NCI-H526 treated with DMSO at 0.1 percent for 48 hours (cell line): ENCODE data around the gene KRTDAP.

Experiments used
- DNase-seq: peaks from one replicate; lab custom pipeline; 2025; lab: John Stamatoyannopoulos, UW

KRTDAP gene

GRCh38 chr19:35512831-35513627, 22.8 kb upstream of the KRTDAP start:
- DNase-seq, result no peak

DNA sequence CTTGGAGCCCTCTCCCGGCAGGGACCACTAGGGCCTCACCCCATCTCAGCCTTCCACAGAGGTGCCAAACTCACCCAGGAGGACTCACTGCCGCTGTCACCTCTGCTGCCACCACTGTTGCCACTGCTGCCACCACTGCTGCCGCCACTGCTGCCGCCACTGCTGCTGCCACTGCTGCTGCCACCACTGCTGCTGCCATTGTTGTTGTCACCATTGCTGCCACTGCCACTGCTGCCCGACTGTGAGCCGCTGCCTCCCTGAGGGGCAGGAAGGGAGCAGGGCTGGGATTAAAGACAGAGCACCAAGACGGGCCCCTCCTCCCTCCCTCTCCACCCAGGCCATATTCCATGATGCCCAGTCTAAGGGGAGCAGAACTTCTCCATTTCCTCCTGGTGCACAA, 21.1 kb upstream of the KRTDAP start:
- no peak for DNase-seq

DNA sequence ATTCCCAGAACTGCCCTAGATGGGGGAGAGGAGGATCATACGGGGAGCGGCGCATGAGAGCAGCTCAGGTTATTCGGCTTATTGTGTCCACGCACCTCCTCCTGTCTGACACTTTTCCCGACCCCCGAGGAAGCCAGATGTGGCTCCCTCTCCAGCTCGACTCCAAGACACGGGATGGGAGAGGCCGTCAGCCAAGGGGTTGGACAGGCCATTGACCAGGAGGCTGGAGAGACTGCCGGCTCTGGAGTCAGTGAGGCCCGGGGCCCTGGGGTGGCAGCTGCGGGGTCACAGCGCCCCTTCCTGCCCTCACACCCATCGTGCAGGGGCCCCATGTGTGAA, 20.3 kb upstream of the KRTDAP start:
- no peak for DNase-seq

DNA sequence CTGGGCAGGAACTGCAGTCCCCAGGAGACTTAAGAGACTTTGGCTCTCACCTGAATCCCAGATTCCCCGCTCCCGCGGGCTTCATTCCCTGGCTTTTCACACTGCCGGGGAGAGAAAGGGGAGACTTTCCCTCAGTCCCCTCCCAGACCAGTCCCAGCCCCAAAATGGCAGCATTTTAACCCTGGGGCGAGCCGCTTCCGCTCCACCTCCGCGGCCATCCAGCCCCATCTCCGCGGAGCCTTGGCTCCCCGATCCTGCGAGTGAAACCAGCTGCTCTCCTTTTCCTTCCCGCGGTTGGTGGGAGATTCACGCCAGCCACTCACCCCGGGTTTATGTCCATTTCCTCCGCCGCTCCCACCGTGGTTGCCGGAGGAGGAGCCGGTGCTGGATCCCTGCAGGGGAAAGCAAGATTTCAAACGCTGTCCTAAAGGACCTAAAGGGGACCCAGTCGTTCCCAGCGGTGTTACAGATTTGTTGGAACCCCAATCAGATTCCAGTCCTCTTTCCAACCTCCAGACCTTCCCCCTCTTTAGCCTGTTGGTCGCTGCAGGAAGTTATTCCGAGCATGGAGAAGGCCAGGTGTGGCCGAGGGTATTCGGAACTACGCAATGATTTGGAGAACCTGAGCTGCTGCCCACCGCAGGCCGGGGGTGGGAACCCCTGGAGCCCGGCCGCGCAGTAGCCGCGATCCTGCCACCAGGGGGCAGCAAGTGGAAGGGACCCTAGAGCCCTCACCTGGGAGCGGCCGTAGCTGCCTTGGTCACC, 19.8 kb upstream of the KRTDAP start:
- peak; percentile 60 for DNase-seq

DNA sequence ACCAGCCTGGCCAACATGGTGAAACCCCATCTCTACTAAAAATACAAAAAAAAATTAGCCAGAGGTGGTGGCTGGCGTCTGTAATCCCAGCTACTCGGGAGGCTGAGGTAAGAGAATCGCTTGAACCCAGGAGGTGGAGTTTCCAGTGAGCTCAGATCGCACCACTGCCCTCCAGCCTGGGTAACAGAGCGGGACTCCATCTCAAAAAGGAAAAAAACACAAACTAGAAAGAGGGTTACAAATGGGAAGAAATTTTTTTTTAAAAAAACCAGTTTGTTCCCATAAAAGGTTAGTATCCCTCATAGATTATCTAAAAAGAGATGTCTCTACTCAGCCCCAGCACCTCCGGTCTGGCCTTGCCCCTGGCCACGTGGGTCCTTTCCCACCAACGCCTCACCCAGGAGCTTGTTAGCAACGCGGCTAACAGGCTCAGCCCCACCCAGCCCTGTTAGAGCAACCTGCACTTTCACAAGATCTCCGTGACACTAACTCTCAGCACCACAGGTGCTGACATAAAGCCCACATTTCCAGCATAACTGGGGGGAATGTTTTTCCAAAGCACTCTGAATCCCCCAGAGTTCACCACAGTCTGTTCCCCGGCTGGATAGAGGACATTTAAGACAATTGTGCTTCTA, 18.9 kb upstream of the KRTDAP start:
- DNase-seq, result peak; percentile 34

DNA sequence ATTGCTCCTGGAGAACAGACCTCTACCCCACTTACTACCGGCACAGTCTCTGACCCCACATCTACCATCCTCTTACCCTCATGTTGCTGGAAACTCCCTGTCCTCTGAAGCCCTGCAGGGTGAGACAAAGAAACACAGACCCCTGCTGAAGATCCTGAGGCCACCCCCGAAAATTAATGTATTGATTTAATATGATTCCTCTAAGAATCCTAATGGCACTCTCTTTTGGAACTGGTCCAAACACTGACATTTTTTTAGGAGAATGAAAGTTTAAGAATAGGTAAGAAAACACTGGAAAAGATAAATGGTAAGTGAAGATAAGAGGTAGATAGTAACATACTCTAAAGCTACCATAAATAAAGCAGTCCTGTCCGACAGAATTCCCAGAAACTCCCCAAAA, 17.9 kb upstream of the KRTDAP start:
- DNase-seq, result no peak

DNA sequence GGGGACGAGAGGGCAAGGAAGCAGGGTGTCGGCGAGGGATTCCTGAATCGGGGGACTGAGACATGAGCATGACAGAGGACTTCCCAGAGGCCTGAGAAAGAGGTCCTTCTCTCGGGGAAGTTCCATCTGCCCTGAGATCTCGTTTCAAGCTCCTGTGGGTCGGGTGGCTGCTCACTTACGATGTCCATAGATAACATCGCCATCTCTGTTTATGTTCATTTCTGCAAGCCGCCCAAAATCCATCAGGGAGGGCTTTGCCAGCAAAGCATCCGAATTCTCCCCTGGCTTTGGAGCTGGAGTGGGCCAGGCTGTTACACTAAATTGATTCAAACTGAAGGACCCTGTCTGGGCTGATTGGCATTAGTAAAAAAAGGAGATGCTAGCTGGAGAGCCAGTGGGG, 17.3 kb upstream of the KRTDAP start:
- DNase-seq, result no peak

GRCh38 chr19:35506011-35506410, 15.7 kb upstream of the KRTDAP start:
- DNase-seq, result no peak

DNA sequence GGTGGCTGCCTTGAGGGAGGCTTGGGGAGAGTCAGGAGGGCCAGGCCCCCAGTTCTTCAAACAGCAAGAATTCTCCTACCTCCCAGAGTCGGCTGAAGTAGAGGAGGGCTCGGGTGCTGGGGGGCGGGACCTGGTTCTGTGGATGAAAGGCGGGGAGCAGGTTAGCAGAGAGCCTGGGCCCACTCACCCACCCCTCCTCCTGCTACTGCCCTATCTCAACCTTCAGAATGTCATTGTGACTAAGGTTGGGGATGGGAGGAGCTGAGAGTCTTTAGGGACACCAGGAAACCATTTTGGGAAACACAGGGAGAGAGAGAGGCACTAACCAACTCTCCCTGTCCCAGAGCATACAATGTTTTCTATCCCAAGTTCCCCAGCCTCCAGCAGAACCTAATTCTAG, 12.5 kb upstream of the KRTDAP start:
- no peak for DNase-seq

DNA sequence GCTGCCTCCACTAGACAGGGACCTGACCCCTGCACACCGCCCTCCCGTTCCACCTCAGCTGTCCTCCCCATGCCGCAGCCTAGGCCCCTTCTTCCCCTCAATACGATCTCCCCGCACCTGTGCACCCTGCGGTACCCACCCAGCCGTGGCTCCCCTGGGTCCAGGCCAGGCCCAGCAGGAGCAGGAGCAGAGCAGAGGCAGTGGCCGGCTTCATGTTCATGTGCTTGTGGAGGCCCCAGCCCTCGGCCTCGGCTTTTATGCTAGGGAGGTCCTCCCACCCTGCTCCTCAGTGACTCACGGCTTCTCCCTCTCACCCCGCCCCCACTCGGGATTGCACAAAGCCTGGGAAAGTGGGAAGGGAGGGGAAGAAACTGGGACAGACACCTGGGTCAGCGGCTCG, 11.4 kb upstream of the KRTDAP start:
- no peak for DNase-seq

DNA sequence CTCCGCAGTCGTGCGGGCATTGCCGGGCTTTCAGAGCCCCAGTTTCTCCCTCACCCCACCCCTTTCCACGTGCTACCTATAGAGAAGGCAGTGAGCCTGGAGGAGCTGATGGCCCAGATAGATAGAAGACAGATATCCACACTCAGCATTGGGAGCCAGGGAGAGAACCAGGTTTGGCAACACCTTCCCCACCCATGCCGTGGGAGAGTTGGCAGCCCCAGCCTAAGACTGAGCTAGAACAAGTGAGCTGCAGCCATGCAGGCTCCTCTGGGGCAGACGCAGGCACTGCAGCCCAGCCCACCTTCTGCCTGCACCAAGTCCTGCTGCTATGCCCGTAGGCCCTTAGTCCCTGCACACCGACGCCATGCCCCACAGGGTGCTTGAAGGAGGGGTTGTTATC, 10.3 kb upstream of the KRTDAP start:
- no peak for DNase-seq

DNA sequence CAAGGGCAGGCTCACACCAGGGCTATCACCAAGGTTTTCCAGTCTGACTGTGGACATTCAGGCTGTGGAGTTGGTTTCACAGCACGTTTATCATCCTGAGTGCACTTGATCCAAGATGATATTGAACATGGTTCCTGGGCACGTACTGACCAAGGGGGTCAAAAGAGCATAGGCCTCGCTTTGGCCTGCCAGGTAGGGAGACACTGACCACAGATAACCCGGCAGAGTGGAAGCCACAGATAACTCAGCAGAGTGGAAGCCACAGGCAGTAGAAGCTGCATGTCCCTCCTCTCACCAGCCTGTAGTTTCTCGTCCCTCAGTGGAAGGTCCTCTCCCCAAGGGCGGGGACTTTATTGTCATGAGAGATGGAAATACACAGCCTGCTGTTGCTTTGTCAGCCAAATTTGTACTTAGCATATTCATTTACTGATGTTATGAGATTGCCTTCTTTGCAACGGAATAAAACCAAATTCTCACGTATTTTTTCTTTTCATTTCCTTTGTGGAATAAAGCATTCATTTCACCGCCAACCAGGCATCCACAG, 8.8 kb upstream of the KRTDAP start:
- DNase-seq, result peak; percentile 19

DNA sequence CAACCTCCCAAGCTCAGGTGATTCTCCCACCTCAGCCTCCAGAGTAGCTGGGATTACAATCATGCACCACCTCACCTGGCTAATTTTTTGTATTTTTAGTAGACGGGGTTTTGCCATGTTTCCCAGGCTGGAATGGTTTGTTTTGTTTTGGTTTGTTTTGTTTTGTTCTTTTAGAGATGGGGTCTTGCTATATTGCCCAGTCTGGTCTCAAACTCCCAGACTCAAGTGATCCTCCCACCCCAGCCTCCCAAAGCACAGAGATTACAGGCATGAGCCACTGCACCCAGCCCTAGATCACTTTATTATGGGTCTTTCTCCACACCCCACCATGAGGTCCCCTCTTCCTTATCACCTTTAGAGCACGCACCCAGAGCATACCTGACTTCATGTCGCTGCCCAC, 8.0 kb upstream of the KRTDAP start:
- DNase-seq, result no peak

DNA sequence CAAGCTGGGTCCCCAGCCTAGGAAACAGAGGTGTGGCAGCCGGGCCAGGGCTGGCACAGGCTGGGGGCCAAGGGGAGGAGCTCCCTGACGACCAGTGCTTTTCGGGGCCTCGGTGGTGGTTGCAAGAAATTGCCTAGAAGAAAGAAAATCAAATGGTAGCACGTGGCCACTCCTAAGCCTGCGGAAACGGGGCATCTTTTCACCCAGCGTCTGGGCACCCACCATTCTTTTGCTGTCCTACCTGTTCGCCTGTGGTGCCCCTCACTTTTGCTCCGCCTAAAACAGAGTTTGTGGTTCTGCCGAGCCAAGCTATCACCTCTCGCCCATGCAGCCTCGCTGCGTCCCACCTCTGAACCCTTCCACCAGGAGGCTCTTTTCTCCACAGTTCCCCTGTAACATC, 7.1 kb upstream of the KRTDAP start:
- DNase-seq, result no peak

DNA sequence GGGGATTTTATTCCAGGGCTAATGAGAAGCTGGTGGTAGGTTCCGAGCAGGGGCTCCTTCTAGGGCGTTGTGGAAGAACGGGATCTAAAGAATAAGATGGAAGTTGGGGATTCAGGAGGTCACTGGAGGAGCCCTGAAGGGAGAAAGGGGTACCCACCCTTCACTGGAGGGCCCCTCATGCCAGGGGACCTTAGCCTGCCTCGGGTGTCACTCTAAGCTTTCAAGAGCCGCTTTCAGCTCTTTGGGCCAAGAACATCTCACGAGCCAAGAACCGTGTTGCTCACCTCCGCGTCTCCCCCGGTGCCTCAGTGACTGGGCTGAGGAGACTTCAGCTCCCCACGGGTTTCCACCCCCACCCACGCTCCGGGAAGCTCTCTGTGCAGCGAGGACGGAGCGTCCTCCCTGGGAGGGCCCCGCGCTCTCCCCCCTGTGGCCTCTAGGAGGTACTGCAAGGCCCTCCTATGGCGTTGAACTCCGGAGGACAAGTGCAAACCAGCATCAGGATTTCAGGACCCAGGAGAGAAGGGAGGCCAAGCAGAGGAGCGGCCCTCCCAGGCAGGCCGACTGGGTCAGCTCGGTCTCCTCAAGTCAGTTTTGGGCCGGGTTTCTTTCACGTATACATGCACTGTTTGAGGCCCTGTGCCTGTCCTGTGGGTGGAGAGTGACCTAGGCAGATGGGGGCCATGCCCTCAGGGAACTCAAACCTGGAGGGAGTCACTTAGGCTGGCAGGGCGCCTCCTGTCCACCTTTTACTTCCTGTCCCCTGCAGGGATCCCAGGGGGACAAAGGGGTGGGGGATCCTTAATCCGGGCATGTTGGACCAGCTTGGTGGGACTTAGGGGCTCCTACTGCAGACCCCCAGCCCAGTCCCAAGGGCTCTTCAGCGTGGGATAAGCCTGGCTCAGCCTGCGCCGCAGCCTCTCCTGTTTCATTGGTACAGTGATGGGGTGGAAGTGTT, 5.1 kb upstream of the KRTDAP start:
- peak; percentile 60 for DNase-seq

GRCh38 chr19:35493971-35494370, 3.7 kb upstream of the KRTDAP start:
- no peak for DNase-seq

DNA sequence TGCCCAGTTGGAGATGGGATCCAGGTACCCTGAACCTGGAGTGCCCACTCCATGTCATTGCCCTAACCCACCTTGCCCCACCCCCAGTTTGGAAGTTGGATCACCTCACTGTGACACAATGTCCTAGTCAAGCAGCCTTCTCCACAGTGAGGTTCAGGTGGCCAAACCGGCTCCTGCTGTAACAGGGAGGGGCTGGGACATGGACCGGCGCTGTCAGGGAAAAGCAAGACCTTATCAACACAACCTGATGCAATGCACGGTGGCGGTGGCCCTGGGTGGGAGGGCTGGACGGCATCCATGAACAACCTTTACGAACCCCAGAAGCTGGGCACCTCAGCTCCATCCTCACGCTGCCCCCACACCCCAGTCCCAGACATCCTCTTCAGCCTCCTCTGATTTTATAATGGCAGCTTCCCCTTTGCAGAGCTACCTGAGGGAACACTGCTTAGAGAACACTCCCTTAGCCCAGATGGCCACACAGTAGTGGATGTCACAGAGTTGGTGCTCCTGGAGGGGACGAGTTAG, 1.6 kb upstream of the KRTDAP start:
- no peak for DNase-seq

DNA sequence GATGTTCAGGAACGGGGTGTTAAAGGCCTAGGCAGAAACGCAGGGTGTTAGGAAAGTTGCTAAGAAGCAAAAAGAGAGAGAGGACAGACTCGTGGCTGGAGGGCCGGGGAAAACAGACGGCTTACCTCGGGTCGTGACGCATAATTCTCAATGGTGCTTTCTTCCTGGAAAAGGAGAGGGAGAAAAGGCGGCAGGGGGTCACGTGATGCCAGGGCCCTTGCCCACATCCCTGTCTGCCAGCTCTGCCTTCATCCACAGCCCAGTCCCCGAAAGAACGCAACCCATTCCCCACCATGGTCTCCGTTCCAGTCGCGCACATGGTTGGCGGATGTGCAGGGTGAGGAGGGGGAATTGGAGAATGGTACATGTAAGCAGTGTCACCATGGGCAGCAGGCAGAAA, 1.6 kb downstream of the KRTDAP start:
- DNase-seq, result no peak

DNA sequence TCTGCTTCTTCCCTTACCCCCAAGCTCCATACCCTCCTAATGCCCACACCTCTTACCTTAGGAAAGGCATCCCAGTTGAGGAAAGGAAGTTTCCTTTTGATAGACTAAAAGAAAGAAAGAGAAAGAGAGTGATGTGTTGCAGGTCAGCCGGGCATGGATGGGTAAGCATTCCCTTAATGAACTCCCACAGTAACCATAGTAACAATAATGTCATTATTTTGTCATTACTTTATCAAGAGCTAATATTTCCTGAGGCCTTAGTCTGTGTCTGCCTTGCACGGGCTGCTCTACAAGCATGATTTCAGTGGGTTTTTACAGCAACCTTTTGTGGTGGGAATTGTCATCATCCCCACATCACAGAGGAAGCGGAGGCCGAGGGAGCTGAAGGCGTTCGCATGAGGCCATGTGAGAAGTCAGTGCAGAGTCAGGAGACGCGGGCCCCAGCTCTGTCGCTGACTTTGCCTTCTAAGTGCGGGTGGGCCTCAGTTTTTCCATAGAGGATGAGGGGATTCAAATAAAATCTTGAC, 2.5 kb downstream of the KRTDAP start:
- DNase-seq, result no peak

DNA sequence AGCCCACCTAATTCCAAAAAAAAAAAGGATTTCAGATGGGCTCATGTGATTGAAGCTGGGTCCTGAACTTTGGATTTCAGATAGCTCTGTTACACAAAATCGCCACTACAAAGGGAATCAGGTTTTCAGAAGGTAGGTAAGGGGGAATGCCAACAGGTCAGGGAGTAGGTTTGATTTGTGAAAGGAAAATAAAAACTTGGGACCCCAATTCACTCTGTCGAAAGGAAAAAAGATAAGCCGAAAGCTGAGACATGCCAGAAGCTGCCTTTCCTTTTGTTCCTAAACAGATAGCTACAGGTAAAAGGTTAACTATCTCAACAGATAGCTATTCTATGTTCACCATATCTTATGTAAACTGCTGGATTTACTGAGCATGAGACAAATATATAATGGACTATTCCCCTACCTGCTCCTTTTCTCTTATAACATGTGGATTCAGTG, 4.0 kb downstream of the KRTDAP start:
- no peak for DNase-seq
